DOHH2 (cell line): ENCODE data around the gene FOXO6.
A peak's percentile ranks its signal among the peaks of the same experiment; 100 is the strongest.

Experiments
- H3F3A ChIP-seq: fragments of 200-600 bp; sonication (generic), shearing (Covaris generic); 2 replicates; pipeline ENCODE4 v1.6.0; 2016; ENCODE audit warnings: antibody characterized with exemption, mild to moderate bottlenecking; ENCODE audit not compliant: control insufficient read depth, insufficient read depth
- H3K27ac ChIP-seq: fragments of 200-600 bp; sonication (generic); 2 replicates; pipeline ENCODE4 v1.5.1; 2014; ENCODE audit warnings: low read depth, mild to moderate bottlenecking, low read length, moderate library complexity
- H3K27me3 ChIP-seq: fragments of 200-600 bp; sonication (generic); 2 replicates; pipeline ENCODE4 v1.6.1; 2014; ENCODE audit warnings: mild to moderate bottlenecking, low read length, mixed read lengths; ENCODE audit not compliant: control insufficient read depth
- H3K36me3 ChIP-seq: fragments of 200-600 bp; sonication (generic); 2 replicates; pipeline ENCODE4 v1.6.1; 2014; ENCODE audit warnings: mild to moderate bottlenecking, low read length, moderate library complexity, mixed read lengths; ENCODE audit not compliant: control insufficient read depth
- H3K4me1 ChIP-seq: fragments of 200-600 bp; sonication (generic); 2 replicates; pipeline ENCODE4 v1.6.1; 2014; ENCODE audit warnings: mild to moderate bottlenecking, low read length, mixed read lengths; ENCODE audit not compliant: control insufficient read depth
- H3K4me2 ChIP-seq: fragments of 200-600 bp; sonication (generic); 2 replicates; pipeline ENCODE4 v1.6.0; 2014; ENCODE audit warnings: mild to moderate bottlenecking, low read length, moderate library complexity
- H3K4me3 ChIP-seq: fragments of 200-600 bp; sonication (generic); 2 replicates; pipeline ENCODE4 v1.5.1; 2014; ENCODE audit warnings: mild to moderate bottlenecking, low read length, mixed read lengths
- H3K79me2 ChIP-seq: fragments of 200-600 bp; sonication (generic); 2 replicates; pipeline ENCODE4 v1.6.1; 2014; ENCODE audit warnings: mild to moderate bottlenecking, low read length, mixed read lengths; ENCODE audit not compliant: control insufficient read depth
- H3K9me2 ChIP-seq: fragments of 200-600 bp; sonication (generic); replicated peaks from 2 replicates; pipeline ENCODE4 v1.6.1; 2014; ENCODE audit warnings: mild to moderate bottlenecking, low read length, mixed read lengths; ENCODE audit not compliant: control insufficient read depth
- H3K9me3 ChIP-seq: fragments of 200-600 bp; sonication (generic); 2 replicates; pipeline ENCODE4 v1.6.1; 2014; ENCODE audit warnings: antibody characterized with exemption, low read length, mixed read lengths; ENCODE audit not compliant: control insufficient read depth, insufficient read depth
- H4K20me1 ChIP-seq: fragments of 200-600 bp; sonication (generic); 2 replicates; pipeline ENCODE4 v1.6.0; 2014; ENCODE audit warnings: low read depth, mild to moderate bottlenecking, antibody characterized with exemption, low read length, moderate library complexity; ENCODE audit not compliant: control insufficient read depth, insufficient read depth
- CTCF ChIP-seq: fragments of 200-600 bp; sonication (generic); IDR thresholded peaks from one replicate; pipeline ENCODE4 v1.5.1; 2014; ENCODE audit warnings: antibody characterized with exemption, mild to moderate bottlenecking, low read depth, low read length; ENCODE audit not compliant: poor library complexity, severe bottlenecking
- EZH2phosphoT487 ChIP-seq: fragments of 200-600 bp; sonication (generic); IDR thresholded peaks from 2 replicates; pipeline ENCODE4 v1.6.1; 2017; ENCODE audit warnings: borderline replicate concordance, mild to moderate bottlenecking, antibody characterized with exemption, low read length, moderate library complexity, mixed read lengths

FOXO6 gene

DNA sequence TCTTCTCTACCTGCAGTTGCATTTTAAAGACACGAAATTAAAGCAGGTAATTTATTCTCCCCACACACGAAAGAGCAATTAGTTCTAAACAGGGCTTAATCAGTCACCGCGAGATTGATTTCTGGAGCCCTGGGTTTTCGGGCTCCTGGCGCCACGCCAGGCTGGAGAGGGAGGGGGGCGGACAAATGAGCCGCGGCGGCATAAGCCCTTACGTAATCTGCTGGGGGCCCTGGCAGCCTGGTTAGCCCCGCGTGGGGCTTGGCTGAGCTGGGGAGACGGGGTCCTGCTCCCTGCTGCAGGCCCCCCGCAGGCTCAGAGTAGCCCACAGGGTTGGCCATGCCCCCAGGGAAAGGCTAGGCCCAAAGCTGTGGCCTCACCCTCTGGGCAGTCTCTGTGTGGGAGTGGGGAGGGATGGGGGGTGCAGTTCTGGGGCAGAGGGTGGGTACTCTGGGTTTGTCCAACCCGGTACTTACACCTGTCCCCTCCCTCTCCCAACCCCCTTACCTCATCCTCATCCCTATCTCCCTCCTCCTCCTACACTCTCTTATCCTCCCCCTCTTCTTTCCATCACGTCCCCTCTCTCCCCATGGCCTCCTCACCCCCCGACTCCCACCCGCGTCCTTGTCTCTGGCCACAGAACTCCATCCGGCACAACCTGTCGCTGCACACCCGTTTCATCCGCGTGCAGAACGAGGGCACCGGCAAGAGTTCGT lies 19.9 kb downstream of the FOXO6 start:
- Histone ChIP-seq H3K4me1 (peaks cover 29% of the 10 kb centered on the region), H3K9me3 (no peaks in the 10 kb centered on the region), H3K9me2 (no peaks in the 10 kb centered on the region), H3K79me2 (no peaks in the 10 kb centered on the region), H3K4me3 (no peak overlapping the region), H4K20me1 (no peaks in the 10 kb centered on the region), H3K4me2 (no peak overlapping the region), H3K27me3 (peaks cover 49% of the 10 kb centered on the region), H3F3A (no peaks in the 10 kb centered on the region), H3K27ac (no peak overlapping the region), H3K36me3 (no peaks in the 10 kb centered on the region)
- TF ChIP-seq CTCF, result no peak
- no peak for TF ChIP-seq EZH2phosphoT487

GRCh38 chr1:41381692-41382479 lies 20.7 kb downstream of the FOXO6 start:
- Histone ChIP-seq H3K4me1 (peaks cover 29% of the 10 kb centered on the region), H3K4me3 (no peak overlapping the region), H3K36me3 (no peaks in the 10 kb centered on the region), H3K27me3 (peaks cover 54% of the 10 kb centered on the region), H3K4me2 (peak overlapping the region; percentile 27; the same call in 1 of the 2 replicates), H3F3A (no peaks in the 10 kb centered on the region), H3K9me3 (no peaks in the 10 kb centered on the region), H3K9me2 (no peaks in the 10 kb centered on the region), H4K20me1 (no peaks in the 10 kb centered on the region), H3K79me2 (no peaks in the 10 kb centered on the region), H3K27ac (no peak overlapping the region)
- TF ChIP-seq EZH2phosphoT487 (0 out of 2 replicates have a peak, but pooled peaks have one; percentile 45), CTCF (no peak)

DNA sequence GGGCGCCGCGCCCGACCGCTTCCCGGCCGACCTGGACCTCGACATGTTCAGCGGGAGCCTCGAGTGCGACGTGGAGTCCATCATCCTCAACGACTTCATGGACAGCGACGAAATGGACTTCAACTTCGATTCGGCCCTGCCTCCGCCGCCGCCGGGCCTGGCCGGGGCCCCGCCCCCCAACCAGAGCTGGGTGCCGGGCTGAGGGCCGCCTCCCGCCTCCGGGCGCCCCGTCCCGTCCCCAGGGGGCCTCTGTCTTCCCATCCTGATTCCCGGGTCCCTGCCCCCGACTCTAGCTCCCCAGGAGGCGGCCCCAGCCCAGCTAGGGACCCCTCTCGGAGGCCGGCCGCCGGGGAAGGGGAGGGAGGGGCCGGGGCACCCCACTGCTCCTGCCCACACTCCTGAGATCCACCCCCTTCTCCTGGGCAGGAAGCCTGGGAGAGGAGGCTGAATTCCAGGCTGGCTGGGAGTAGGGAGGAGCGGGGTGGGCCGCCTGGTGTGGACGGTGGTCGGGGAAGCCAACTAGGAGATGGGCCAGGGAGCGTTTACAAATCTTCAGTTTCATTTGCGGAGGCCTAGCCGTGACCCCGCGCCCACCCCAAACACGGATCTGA lies 21.4 kb downstream of the FOXO6 start:
- Histone ChIP-seq H3K9me3 (no peaks in the 10 kb centered on the region), H3K27ac (no peak overlapping the region), H3K9me2 (no peaks in the 10 kb centered on the region), H3K27me3 (peaks cover 59% of the 10 kb centered on the region), H3K79me2 (no peaks in the 10 kb centered on the region), H3K4me1 (peaks cover 29% of the 10 kb centered on the region), H3K4me2 (no peak overlapping the region), H3F3A (no peaks in the 10 kb centered on the region), H4K20me1 (no peaks in the 10 kb centered on the region), H3K4me3 (no peak overlapping the region), H3K36me3 (no peaks in the 10 kb centered on the region)
- TF ChIP-seq CTCF (no peak), EZH2phosphoT487 (no peak)
